H9 (cell line): ENCODE results near the gene KIF6. TPM values are rescaled to one million over a fixed set of nuclear protein-coding genes. Genes with fewer than 3 reads are reported as not detected.

ENCODE experiments used
- DNase-seq: peaks from one replicate; pipeline ENCODE4 v3.0.0-alpha.2; 2017
- H2AFZ ChIP-seq: one replicate; pipeline ENCODE4 v1.6.1; 2013; ENCODE audit warnings: mild to moderate bottlenecking, low read length, control low read depth, moderate library complexity
- H2AK5ac ChIP-seq: 2 replicates; pipeline ENCODE4 v1.6.1; 2013; ENCODE audit warnings: low read length, control low read depth, mixed read lengths; ENCODE audit not compliant: insufficient read length
- H2BK120ac ChIP-seq: one replicate; pipeline ENCODE4 v1.6.1; 2013; ENCODE audit warnings: low read depth, mild to moderate bottlenecking, low read length, control low read depth, inconsistent platforms; ENCODE audit not compliant: poor library complexity, severe bottlenecking
- H2BK12ac ChIP-seq: 2 replicates; pipeline ENCODE4 v1.6.1; 2013; ENCODE audit warnings: low read length, control low read depth, mixed read lengths, low read depth; ENCODE audit not compliant: insufficient read length
- H2BK15ac ChIP-seq: 2 replicates; pipeline ENCODE4 v1.6.1; 2013; ENCODE audit warnings: low read depth, low read length, control low read depth
- H2BK20ac ChIP-seq: one replicate; pipeline ENCODE4 v1.6.1; 2013; ENCODE audit warnings: low read depth, mild to moderate bottlenecking, low read length, control low read depth, inconsistent platforms; ENCODE audit not compliant: poor library complexity, severe bottlenecking
- H2BK5ac ChIP-seq: 2 replicates; pipeline ENCODE4 v1.6.1; 2013; ENCODE audit warnings: low read length, control low read depth, mixed read lengths; ENCODE audit not compliant: insufficient read length
- H3K14ac ChIP-seq: 2 replicates; pipeline ENCODE4 v1.6.1; 2013; ENCODE audit warnings: low read length, control low read depth; ENCODE audit not compliant: insufficient read depth
- H3K18ac ChIP-seq: 2 replicates; pipeline ENCODE4 v1.6.1; 2013; ENCODE audit warnings: low read depth, mild to moderate bottlenecking, mixed read lengths, low read length, control low read depth; ENCODE audit not compliant: insufficient read length
- H3K23ac ChIP-seq: 2 replicates; pipeline ENCODE4 v1.6.1; 2013; ENCODE audit warnings: low read length, control low read depth, mixed read lengths, low read depth; ENCODE audit not compliant: insufficient read length
- H3K23me2 ChIP-seq: 2 replicates; pipeline ENCODE4 v1.6.1; 2013; ENCODE audit warnings: low read depth, mild to moderate bottlenecking, mixed read lengths, low read length, control low read depth; ENCODE audit not compliant: insufficient read length, poor library complexity, severe bottlenecking
- H3K27ac ChIP-seq: 2 replicates; pipeline ENCODE4 v1.5.1; 2013; ENCODE audit warnings: low read length, control low read depth, mixed read lengths, low read depth; ENCODE audit not compliant: insufficient read length
- H3K27me3 ChIP-seq: 2 replicates; pipeline ENCODE4 v1.6.1; 2013; ENCODE audit warnings: low read length, control low read depth, inconsistent platforms; ENCODE audit not compliant: insufficient read depth
- H3K4ac ChIP-seq: 2 replicates; pipeline ENCODE4 v1.6.1; 2013; ENCODE audit warnings: low read depth, mild to moderate bottlenecking, control low read depth, inconsistent platforms, low read length, moderate library complexity
- H3K4me1 ChIP-seq: 2 replicates; pipeline ENCODE4 v1.6.1; 2013; ENCODE audit warnings: low read length, control low read depth, inconsistent platforms; ENCODE audit not compliant: insufficient read depth
- H3K4me2 ChIP-seq: 2 replicates; pipeline ENCODE4 v1.6.1; 2013; ENCODE audit warnings: low read length, control low read depth, mixed read lengths; ENCODE audit not compliant: insufficient read length, insufficient read depth
- H3K56ac ChIP-seq: 2 replicates; pipeline ENCODE4 v1.6.1; 2013; ENCODE audit warnings: low read depth, mild to moderate bottlenecking, mixed read lengths, low read length, control low read depth; ENCODE audit not compliant: insufficient read length
- H3K79me1 ChIP-seq: 2 replicates; pipeline ENCODE4 v1.6.1; 2013; ENCODE audit warnings: low read depth, mild to moderate bottlenecking, moderate library complexity, low read length, control low read depth, inconsistent platforms; ENCODE audit not compliant: insufficient read depth, poor library complexity, severe bottlenecking
- H3K79me2 ChIP-seq: 2 replicates; pipeline ENCODE4 v1.6.1; 2013; ENCODE audit warnings: low read length, control low read depth, inconsistent platforms; ENCODE audit not compliant: insufficient read depth
- H3K9ac ChIP-seq: 2 replicates; pipeline ENCODE4 v1.6.1; 2013; ENCODE audit warnings: low read length, control low read depth, mixed read lengths; ENCODE audit not compliant: insufficient read length; ENCODE audit errors: extremely low read depth
- H3K9me3 ChIP-seq: one replicate; pipeline ENCODE4 v1.6.1; 2013; ENCODE audit warnings: low read depth, low read length, inconsistent platforms; ENCODE audit not compliant: control insufficient read depth
- H3T11ph ChIP-seq: one replicate; pipeline ENCODE4 v1.6.1; 2013; ENCODE audit warnings: mild to moderate bottlenecking, low read length, control low read depth, inconsistent platforms
- H4K20me1 ChIP-seq: one replicate; pipeline ENCODE4 v1.6.1; 2013; ENCODE audit not compliant: control insufficient read depth, insufficient read length, insufficient read depth
- H4K5ac ChIP-seq: 2 replicates; pipeline ENCODE4 v1.6.1; 2013; ENCODE audit warnings: low read depth, mild to moderate bottlenecking, mixed read lengths, low read length, control low read depth; ENCODE audit not compliant: insufficient read length
- H4K8ac ChIP-seq: replicated peaks from 2 replicates; pipeline ENCODE4 v1.6.1; 2013; ENCODE audit warnings: low read length, control low read depth, mixed read lengths, low read depth; ENCODE audit not compliant: insufficient read length
- H4K91ac ChIP-seq: 2 replicates; pipeline ENCODE4 v1.6.1; 2013; ENCODE audit warnings: low read depth, mild to moderate bottlenecking, moderate library complexity, mixed read lengths, low read length, control low read depth; ENCODE audit not compliant: insufficient read length
- H3K27ac Mint-ChIP-seq, 3 experiments: 2 replicates in 2 of 3; 3 replicates in 1 of 3; pipeline ENCODE4 v1.8.0; 2020 to 2021; ENCODE audit warnings: mixed read lengths in 3 of 3, mild to moderate bottlenecking in 1 of 3, moderate library complexity in 1 of 3
- H3K27me3 Mint-ChIP-seq: 2 replicates; pipeline ENCODE4 v1.8.0; 2021; ENCODE audit warnings: low read depth, mild to moderate bottlenecking, moderate library complexity, mixed read lengths
- H3K36me3 Mint-ChIP-seq, 3 experiments: 2 replicates in 2 of 3; 3 replicates in 1 of 3; pipeline ENCODE4 v1.8.0; 2020 to 2021; ENCODE audit warnings: low read depth in 3 of 3, mixed read lengths in 3 of 3; ENCODE audit not compliant: insufficient read depth in 1 of 3
- H3K4me1 Mint-ChIP-seq, 2 experiments: 2 replicates each; pipeline ENCODE4 v1.8.0; 2020; ENCODE audit warnings: mixed read lengths in 2 of 2
- H3K4me3 Mint-ChIP-seq, 2 experiments: 2 replicates in 1 of 2; 3 replicates in 1 of 2; pipeline ENCODE4 v1.8.0; 2020 to 2021; ENCODE audit warnings: mild to moderate bottlenecking in 2 of 2, mixed read lengths in 2 of 2, moderate library complexity in 1 of 2
- H3K9me3 Mint-ChIP-seq, 2 experiments: 2 replicates in 1 of 2; 3 replicates in 1 of 2; pipeline ENCODE4 v1.8.0; 2020; ENCODE audit warnings: mild to moderate bottlenecking in 2 of 2, mixed read lengths in 2 of 2, moderate library complexity in 1 of 2
- CTCF ChIP-seq: fragments of 200-600 bp; sonication (generic); conservative IDR thresholded peaks from 3 replicates; pipeline ENCODE4 v1.8.0; 2021; ENCODE audit warnings: antibody characterized with exemption, mild to moderate bottlenecking
- WGBS: extraction: QIAGEN DNeasy Blood & Tissue Kit; methylation state at CpG from one replicate; pipeline ENCODE4 v1.1.7; 2013; ENCODE audit warnings: missing lambda C conversion rate, low lambda C conversion rate, mixed read lengths; ENCODE audit not compliant: insufficient read length; ENCODE audit errors: extremely low coverage; 5-methylcytosine and 5-hydroxymethylcytosine counted together
- total RNA-seq: library from RNA; stranded (reverse); gene quantifications from 2 replicates; pipeline ENCODE4 v1.2.1, GENCODE V29; 2021

KIF6 gene
- total RNA-seq, 1 experiment from 2014 or later = 0.63 TPM

GRCh38 chr6:39328066-39328465 lies 397.1 kb downstream of the KIF6 start:
- Histone ChIP-seq H3T11ph (no peak overlapping the region), H3K9me3 (no peaks in the 10 kb centered on the region), H3K4me2 (no peak overlapping the region), H3K27ac (no peak overlapping the region), H3K4me1 (no peaks in the 10 kb centered on the region), H2BK20ac (no peak overlapping the region), H2BK12ac (no peak overlapping the region), H3K14ac (no peak overlapping the region), H3K4ac (no peak overlapping the region), H4K8ac (no peak overlapping the region), H2BK15ac (no peak overlapping the region), H4K91ac (no peak overlapping the region), H3K27me3 (no peaks in the 10 kb centered on the region; the same call in 1 of the 2 replicates), H2BK5ac (no peak overlapping the region), H3K79me1 (no peaks in the 10 kb centered on the region), H3K23ac (no peak overlapping the region), H3K79me2 (no peaks in the 10 kb centered on the region), H4K5ac (no peak overlapping the region), H3K56ac (no peak overlapping the region), H3K23me2 (no peaks in the 10 kb centered on the region), H3K9ac (no peak overlapping the region), H2AK5ac (no peak overlapping the region), H2BK120ac (no peak overlapping the region), H2AFZ (no peak overlapping the region), H3K18ac (no peak overlapping the region), H4K20me1 (no peaks in the 10 kb centered on the region)
- no peak for DNase-seq
- no peak for TF ChIP-seq CTCF
- Mint-ChIP-seq H3K36me3 (no peaks in the 10 kb centered on the region; a peak in 1 of 7 replicates), H3K27me3 (peaks cover 52% of the 10 kb centered on the region), H3K4me3 (no peak overlapping the region), H3K27ac (no peak overlapping the region; a peak in 1 of 7 replicates), H3K9me3 (no peaks in the 10 kb centered on the region), H3K4me1 (no peaks in the 10 kb centered on the region)
- no CpG with 5 or more reads among the region's 12 CpGs for WGBS
